HepG2 (cell line): ENCODE results near the gene TGM2. TPM values are rescaled to one million over a fixed set of nuclear protein-coding genes. Genes with fewer than 3 reads are reported as not detected.

Experiments used
- BHLHE40 ChIP-seq: IDR thresholded peaks from 2 replicates; pipeline ENCODE4 v1.6.1; 2011; ENCODE audit warnings: low read length, improper control_type of control experiment
- CEBPG ChIP-seq: IDR thresholded peaks from 2 replicates; pipeline ENCODE4 v1.6.1; 2016
- FOXP4 ChIP-seq: sonication (generic); formaldehyde crosslinking; IDR thresholded peaks from 2 replicates; pipeline ENCODE4 v1.4.0; 2020; ENCODE audit warnings: missing genetic modification reagents
- KLF16 ChIP-seq, 2 experiments: sonication (generic) in 1 of 2; formaldehyde crosslinking in 1 of 2; IDR thresholded peaks; 2 replicates each; pipeline versions ENCODE4 v1.6.1 to v1.8.0; 2016 to 2023; ENCODE audit warnings: missing genetic modification reagents in 2 of 2, missing compliant biosample characterization in 1 of 2
- NFATC3 ChIP-seq: sonication (generic); formaldehyde crosslinking; IDR thresholded peaks from 2 replicates; pipeline ENCODE4 v1.5.1; 2020; ENCODE audit warnings: mild to moderate bottlenecking, missing genetic modification reagents
- NFE2 ChIP-seq: sonication (generic); formaldehyde crosslinking; IDR thresholded peaks from 2 replicates; pipeline ENCODE4 v1.4.0; 2020; ENCODE audit warnings: missing genetic modification reagents
- NFIB ChIP-seq: sonication (generic); formaldehyde crosslinking; IDR thresholded peaks from 2 replicates; pipeline ENCODE4 v1.9.0; 2021; ENCODE audit warnings: missing genetic modification reagents, mild to moderate bottlenecking, borderline replicate concordance
- PHF21A ChIP-seq: sonication (generic); formaldehyde crosslinking; IDR thresholded peaks from 2 replicates; pipeline ENCODE4 v1.5.0; 2020; ENCODE audit warnings: mild to moderate bottlenecking, missing genetic modification reagents
- PRPF4 ChIP-seq: fragments of 200-400 bp; formaldehyde crosslinking; IDR thresholded peaks from 2 replicates; pipeline ENCODE4 v1.6.1; 2016; ENCODE audit warnings: low read length, low read depth; ENCODE audit not compliant: poor library complexity, severe bottlenecking
- RBFOX2 ChIP-seq: fragments of 200-400 bp; formaldehyde crosslinking; IDR thresholded peaks from 2 replicates; pipeline ENCODE4 v1.6.1; 2017; ENCODE audit warnings: low read depth, mild to moderate bottlenecking, low read length
- TAF15 ChIP-seq: fragments of 200-400 bp; formaldehyde crosslinking; IDR thresholded peaks from one replicate; pipeline ENCODE4 v1.6.1; 2018; ENCODE audit warnings: mild to moderate bottlenecking, low read depth, low read length; ENCODE audit not compliant: poor library complexity, severe bottlenecking
- ZBTB40 ChIP-seq, 2 experiments: fragments of 450-650 bp in 1 of 2; sonication (generic) in 1 of 2; formaldehyde crosslinking in 1 of 2; IDR thresholded peaks; 2 replicates each; pipeline versions ENCODE4 v1.6.1 to v1.8.0; 2016 to 2022; ENCODE audit warnings: antibody characterized with exemption in 1 of 2, mild to moderate bottlenecking in 1 of 2, missing genetic modification reagents in 1 of 2
- ZFP36 ChIP-seq: fragments of 150-350 bp; IDR thresholded peaks from 2 replicates; pipeline ENCODE4 v1.6.1; 2018; ENCODE audit warnings: borderline replicate concordance, low read length, low read depth; ENCODE audit not compliant: partially characterized antibody
- ZNF207 ChIP-seq: fragments of 450-650 bp; IDR thresholded peaks from 2 replicates; pipeline ENCODE4 v1.6.1; 2016; ENCODE audit warnings: antibody characterized with exemption, borderline replicate concordance
- ZNF557 ChIP-seq: sonication (generic); formaldehyde crosslinking; IDR thresholded peaks from 2 replicates; pipeline ENCODE4 v1.4.0; 2020; ENCODE audit warnings: missing genetic modification reagents
- ZNF616 ChIP-seq: sonication (generic); formaldehyde crosslinking; IDR thresholded peaks from 2 replicates; pipeline ENCODE4 v1.5.0; 2020; ENCODE audit warnings: low read depth, mild to moderate bottlenecking, missing genetic modification reagents
- polyA plus RNA-seq, 8 experiments: library from polyadenylated mRNA; depleted of rRNA in 3 of 8; stranded (reverse) in 7 of 8; unstranded in 1 of 8; fragments of >200 nt; fragmentation: Illumina TruSeq in 4 of 8; extraction: Trizol in 4 of 8; gene quantifications; 2 replicates each; pipeline versions ENCODE4 v1.2.1 to v1.2.3, GENCODE V29; 2011 to 2016; ENCODE audit warnings: low read depth in 4 of 8, missing spikeins in 1 of 8, mixed read lengths in 1 of 8; ENCODE audit not compliant: insufficient read depth in 1 of 8
- total RNA-seq, 5 experiments: library from RNA; depleted of rRNA; stranded (reverse); fragments of >200 nt; fragmentation: Illumina TruSeq; extraction: Trizol; gene quantifications; 2 replicates each; pipeline ENCODE4 v1.2.3, GENCODE V29; 2016; ENCODE audit warnings: low read depth in 1 of 5

The TGM2 gene
- total and polyA plus RNA-seq, 2 of the 13 experiments (the other 11 are each of a cell fraction or from before 2014, with no cell fraction given): 4.2 to 46.4 TPM

- TF ChIP-seq KLF16 (CRISPR knock-in tag; IDR thresholded peaks at IDR 0.05) (peak in 1 of 2 experiments; percentile 34; a peak in 1 of 4 replicates), CEBPG (CRISPR knock-in tag) (peak; percentile 87), ZBTB40 (IDR thresholded peaks at IDR 0.05) (peak; percentile 20; the same call in 1 of the 2 replicates), ZBTB40 (CRISPR knock-in tag; IDR thresholded peaks at IDR 0.05) (peak; percentile 94; the same call in 1 of the 2 replicates), FOXP4 (peak; percentile 53; the same call in 1 of the 2 replicates), NFIB (CRISPR knock-in tag) (no peak), NFE2 (0 out of 2 replicates have a peak, but pooled peaks have one; percentile 4), ZFP36 (no peak), ZNF207 (no peak), PHF21A (CRISPR knock-in tag) (peak; percentile 38; the same call in 1 of the 2 replicates), BHLHE40 (0 out of 2 replicates have a peak, but pooled peaks have one; percentile 8), RBFOX2 (no peak), NFATC3 (CRISPR knock-in tag) (peak; percentile 80), ZNF557 (CRISPR knock-in tag) (no peak), PRPF4 (no peak), TAF15 (no peak), ZNF616 (CRISPR knock-in tag) (0 out of 2 replicates have a peak, but pooled peaks have one; percentile 4)
These were observed 55.2 kb downstream of the TGM2 start (continued) for GRCh38 chr20:38109591-38110524.
